HG03045 (cell line): ENCODE results near the gene MOB1B.
A peak's percentile ranks its signal among the peaks of the same experiment; 100 is the strongest.
"Not testable (repeated sequence)": the region's sequence is repeated elsewhere in the genome, so short reads cannot be mapped to it uniquely, and the experiment has no call there.

Source experiments
- ATAC-seq: cut with Tn5 transposase; IDR thresholded peaks from one replicate; pipeline ENCODE4 v1.9.1; 2021; ENCODE audit warnings: mild to moderate bottlenecking, moderate library complexity; ENCODE audit not compliant: unreplicated experiment

MOB1B gene

DNA sequence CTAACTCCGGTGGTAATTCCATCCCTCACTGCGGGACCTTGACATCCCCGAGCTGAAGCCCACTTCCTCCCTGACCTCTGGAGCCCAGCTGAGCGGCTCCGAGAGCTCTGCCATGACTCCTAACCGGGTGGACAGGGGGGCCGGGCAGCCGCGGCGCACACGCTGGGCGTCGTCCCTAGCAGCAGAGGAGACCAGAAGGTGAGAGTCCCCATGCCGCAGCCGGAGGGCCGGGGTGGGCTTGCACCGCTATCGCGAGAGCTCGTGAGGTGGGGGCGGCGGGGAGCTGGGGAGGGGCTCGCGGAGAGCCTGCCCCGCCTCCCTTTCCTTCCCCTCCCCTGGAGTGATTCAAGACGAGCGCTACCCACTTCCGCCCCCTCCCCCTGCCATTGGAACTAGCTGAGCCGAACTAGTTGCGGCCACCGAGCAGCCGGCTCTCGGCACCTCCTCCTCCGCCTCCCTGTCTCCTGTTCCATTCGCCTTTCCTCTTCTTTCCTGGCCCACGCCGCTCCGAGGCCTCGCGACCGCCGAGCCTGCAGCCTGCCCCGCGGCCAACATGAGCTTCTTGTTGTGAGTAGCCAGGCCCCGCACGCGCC, at the start of gene MOB1B:
MOB1B (plus strand) TSS at position 386 of the 593 bp plus-strand sequence; CDS start at position 554, 168 bp downstream.
- ATAC-seq: peak; percentile 93

DNA sequence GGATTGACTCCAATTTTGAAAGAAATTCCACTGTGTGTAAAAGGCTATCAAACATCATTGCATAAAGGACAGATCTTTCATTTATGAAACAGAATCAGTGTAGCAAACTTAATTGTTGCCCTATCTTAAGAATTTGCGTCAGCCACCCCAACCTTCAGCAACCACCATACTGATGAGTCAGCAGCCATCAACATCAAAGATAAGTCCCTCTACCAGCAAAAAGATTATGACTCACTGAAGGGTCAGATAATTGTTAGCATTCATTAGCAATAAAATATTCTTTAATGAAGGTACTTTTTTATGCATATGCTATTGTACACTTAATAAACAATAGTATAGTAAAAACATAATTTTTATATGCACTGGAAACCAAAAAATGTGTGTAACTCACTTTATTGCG, 46.7 kb upstream of the MOB1B start:
- ATAC-seq: no peak

GRCh38 chr4:70858454-70858853, 43.7 kb upstream of the MOB1B start:
- ATAC-seq: no peak

- ATAC-seq: no peak
These were observed 43.1 kb upstream of the MOB1B start for GRCh38 chr4:70859066-70859465.

DNA sequence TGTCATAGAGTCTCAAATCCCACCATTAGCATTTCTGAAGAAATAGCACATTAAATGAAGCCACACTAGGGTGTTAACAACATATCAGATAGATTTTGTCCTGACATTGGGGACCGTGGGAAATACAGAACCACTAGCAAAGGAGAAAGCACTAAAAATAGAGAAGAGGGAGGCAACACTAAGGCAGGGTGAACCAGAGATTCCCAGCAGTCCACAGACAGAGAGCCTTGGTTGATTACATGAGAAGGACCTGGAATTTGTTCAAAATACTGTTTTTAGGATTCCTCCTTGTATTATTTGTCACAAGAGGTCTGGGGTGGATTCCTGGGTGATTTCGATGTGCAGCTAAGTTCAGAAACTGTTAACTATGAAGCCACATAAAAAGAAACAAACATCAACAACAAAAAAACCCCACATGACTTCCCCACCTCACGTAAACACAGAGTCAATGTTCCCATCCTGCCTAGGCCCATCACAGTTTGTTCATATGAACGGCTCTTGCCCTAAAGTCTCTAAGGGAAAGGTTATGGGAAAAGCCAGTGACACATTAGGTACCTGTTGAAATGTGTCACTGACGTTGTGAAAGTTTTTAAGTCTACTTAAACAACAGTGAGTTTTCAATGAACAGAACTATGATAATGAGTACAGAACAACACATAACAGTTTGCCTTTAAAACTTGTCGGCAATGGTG, 38.9 kb upstream of the MOB1B start:
- ATAC-seq: peak; percentile 79

GRCh38 chr4:70868778-70869177, 33.4 kb upstream of the MOB1B start:
- no peak for ATAC-seq

DNA sequence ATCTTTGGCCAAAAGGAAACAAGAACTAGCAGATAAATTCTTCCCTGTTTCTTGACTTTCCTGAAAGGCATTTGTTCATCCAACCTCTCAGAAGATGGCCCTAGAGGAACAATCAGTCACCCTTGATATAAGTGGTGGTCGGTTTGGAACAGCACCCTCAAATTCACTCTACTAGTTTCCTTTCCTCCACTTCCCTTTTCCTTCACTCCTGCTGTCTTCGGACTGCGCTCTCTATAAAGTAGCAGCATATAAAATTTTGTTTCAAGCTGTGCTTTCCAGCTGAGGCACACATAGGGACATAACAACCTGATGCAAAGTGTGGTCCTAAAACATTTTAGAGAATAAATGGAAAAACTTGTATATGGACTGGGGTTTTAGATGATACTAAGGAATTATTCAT, 29.0 kb upstream of the MOB1B start:
- ATAC-seq: no peak

GRCh38 chr4:70874268-70875156, 27.7 kb upstream of the MOB1B start:
- peak; percentile 63 for ATAC-seq

DNA sequence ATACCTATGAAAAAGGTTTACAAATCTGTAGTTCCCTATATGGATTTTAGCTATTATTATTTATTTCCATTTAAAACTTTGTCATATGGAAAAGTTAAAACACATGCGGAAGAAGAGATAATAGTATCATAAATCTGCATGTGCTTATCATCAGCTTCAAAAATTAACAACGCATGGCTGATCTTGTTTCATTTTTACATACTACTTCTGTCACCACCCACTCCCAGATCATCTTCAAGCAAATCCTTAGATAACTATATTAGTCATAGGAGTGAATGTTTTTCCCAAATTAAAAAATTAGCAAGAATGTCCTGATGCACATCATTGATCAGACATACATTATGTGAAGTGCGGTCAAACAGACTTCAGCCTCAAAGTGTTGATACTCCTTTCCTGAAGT, 24.6 kb upstream of the MOB1B start:
- no peak for ATAC-seq

- ATAC-seq: no peak
These were observed 21.4 kb upstream of the MOB1B start for GRCh38 chr4:70880739-70881138.

GRCh38 chr4:70885174-70885573, 17.0 kb upstream of the MOB1B start:
- ATAC-seq: no peak

GRCh38 chr4:70892086-70892769, 9.9 kb upstream of the MOB1B start:
- ATAC-seq: no peak

GRCh38 chr4:70893790-70894189, 8.4 kb upstream of the MOB1B start:
- ATAC-seq: no peak

- no peak for ATAC-seq
These were observed 6.8 kb upstream of the MOB1B start for GRCh38 chr4:70895405-70895804.

DNA sequence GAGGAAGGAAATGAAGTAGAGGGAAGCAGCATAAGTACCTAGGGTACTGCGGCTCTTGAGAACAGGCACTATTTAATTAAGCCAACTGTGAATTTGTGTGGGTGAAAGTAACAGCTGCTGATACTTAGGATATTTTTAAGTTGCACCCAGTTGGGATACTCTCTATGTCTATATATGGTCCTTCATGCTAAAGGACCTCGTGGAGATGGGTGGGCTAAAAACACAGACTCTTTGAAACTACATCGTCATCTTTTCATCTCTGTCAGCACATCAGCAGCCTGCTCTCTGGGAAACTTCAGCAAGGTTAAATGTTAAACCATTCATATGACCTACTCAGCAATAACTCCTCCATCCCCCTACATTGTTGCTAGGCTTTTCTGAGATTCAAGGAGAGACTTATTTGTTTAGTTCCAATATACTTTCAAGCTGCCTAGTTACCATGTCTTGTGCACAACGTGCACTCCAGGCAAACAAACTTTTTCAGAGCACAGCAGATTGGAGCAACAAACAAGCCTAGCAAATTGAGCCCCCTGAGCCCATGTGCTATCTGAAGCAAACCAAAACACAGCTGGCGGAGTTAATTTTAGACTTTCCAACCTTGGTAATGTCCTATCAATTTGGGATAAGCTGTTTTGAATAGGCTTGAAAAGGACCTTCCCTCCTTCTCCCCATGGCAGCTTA, 6.2 kb upstream of the MOB1B start:
- ATAC-seq: no peak

GRCh38 chr4:70898581-70898980, 3.6 kb upstream of the MOB1B start:
- not testable (repeated sequence) for ATAC-seq

GRCh38 chr4:70901607-70901983, 574 bp upstream of the MOB1B start:
- ATAC-seq: no peak

DNA sequence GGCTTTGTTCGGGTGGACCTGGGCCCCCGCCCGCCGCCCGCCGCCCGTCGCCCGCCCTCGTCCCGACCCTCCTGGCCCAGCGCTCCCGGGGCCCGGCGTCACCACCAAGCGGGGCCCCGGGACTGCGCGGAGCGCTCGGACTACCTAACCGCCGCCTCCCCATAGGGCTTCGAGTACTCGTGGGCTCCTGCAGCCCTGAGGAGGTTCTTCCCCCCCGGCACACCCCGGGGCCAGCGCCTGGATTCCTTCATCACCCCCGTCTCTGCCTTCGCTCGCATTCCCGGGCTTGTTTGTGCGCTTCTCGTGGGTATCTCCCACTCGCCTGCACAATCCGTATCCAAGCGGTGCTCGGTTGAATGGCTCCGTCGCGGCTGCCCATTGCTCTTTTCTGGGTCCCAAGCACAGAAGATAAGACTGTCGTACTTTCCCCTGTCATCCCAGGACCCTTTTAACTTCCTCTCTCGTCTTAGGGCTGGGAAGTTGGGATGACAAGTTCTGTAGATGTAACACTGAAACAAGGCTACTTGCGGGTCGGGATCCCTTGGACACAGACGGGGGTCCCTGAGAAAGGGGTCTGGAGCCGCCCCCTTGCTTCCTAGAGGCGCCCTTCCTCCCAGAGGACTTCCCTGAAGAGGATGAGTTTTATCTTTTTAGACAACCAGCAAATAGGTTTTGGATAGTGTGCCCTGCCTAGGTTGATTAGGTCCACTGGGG, 565 bp downstream of the MOB1B start:
- peak; percentile 56 for ATAC-seq

DNA sequence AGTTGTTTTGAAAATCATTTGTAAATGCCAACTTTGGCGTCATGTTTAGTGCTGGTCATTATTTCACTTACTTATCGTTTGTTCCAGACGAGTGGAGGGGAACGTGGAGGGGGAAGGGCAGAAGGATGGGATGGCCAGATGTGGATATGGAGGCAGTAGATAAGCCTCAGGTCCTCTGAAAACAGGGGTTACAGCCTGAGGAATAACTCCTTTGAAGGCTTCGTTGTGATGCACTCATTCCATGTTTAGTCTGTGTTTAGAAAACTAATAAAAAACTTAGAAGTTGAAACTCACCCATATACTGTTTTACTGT, 1.1 kb downstream of the MOB1B start:
- no peak for ATAC-seq

- no peak for ATAC-seq
These were observed 6.9 kb downstream of the MOB1B start for GRCh38 chr4:70908993-70909556.
